ENCODE measurements around the gene FRMD6. TPM values are rescaled to one million over a fixed set of nuclear protein-coding genes. Genes with fewer than 3 reads are reported as not detected.

FRMD6 gene
- total and polyA plus RNA-seq, 4 donors = 3.2 to 27.2 (median 8.6) TPM

DNA sequence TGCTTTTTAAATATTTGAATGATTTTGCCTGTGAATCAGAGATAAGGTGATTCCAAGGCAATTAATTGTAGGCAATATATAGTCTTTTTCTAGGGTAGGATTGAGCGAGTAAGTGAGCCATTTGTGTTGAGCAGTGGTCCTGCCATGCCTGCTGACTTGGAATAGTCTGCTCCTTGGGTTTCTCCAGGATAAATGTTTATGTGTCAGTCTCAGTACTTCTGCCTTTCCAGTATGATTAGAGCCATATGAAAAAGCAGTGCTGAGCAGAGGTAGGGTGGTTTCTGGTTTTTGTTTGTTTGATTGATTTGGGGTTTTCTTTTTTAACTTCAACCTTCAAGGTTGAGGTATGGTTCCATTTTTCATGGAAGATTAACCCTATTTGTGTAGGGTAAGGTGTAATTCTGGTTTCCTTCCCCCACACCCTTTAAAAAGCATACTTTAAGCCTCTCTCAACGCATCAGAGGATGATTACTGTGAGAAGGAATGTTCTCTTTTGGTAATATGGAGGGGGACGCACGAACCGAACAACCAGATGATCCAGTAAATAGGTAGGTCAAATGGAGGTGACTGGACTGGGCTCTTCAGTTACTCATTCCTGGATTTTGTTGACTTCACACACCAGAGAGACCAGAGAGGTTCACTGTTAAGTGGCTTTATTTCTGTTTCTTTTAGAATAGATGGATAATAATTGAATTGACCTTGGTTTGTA, 22.7 kb downstream of the FRMD6 start:
- ATAC-seq (ENCODE audit: insufficient read depth, low FRiP score) (no peak), DNase-seq (no peak)
- Histone ChIP-seq H3K4me1 (ENCODE audit: control insufficient read depth in 5 of 5, insufficient read depth in 5 of 5, low read length in 5 of 5) (peaks cover 0 to 15% (median 7%) of the 10 kb centered on the region in 5 donors), H3K9me3 (ENCODE audit: control insufficient read depth in 4 of 4, insufficient read depth in 3 of 4, low read length in 3 of 4) (no peaks in the 10 kb centered on the region), H3K9ac (ENCODE audit: insufficient read depth in 1 of 2, low read length in 2 of 2) (no peak overlapping the region), H3K36me3 (ENCODE audit: control insufficient read depth in 4 of 4, insufficient read depth in 4 of 4, low read length in 4 of 4) (no peaks in the 10 kb centered on the region), H3K4me3 (no peak overlapping the region), H3K27ac (ENCODE audit: low read depth in 1 of 2, low read length in 1 of 2) (no peak overlapping the region), H3K27me3 (ENCODE audit: control insufficient read depth in 3 of 3, insufficient read depth in 3 of 3, low read length in 2 of 3) (no peaks in the 10 kb centered on the region)
- TF ChIP-seq, protein P1, sequence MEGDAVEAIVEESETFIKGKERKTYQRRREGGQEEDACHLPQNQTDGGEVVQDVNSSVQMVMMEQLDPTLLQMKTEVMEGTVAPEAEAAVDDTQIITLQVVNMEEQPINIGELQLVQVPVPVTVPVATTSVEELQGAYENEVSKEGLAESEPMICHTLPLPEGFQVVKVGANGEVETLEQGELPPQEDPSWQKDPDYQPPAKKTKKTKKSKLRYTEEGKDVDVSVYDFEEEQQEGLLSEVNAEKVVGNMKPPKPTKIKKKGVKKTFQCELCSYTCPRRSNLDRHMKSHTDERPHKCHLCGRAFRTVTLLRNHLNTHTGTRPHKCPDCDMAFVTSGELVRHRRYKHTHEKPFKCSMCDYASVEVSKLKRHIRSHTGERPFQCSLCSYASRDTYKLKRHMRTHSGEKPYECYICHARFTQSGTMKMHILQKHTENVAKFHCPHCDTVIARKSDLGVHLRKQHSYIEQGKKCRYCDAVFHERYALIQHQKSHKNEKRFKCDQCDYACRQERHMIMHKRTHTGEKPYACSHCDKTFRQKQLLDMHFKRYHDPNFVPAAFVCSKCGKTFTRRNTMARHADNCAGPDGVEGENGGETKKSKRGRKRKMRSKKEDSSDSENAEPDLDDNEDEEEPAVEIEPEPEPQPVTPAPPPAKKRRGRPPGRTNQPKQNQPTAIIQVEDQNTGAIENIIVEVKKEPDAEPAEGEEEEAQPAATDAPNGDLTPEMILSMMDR (IDR thresholded peaks at IDR 0.05; ENCODE audit: control extremely low read depth, extremely low read depth) = no peak
- WGBS, 2 donors = 96% methylated on average over 5 of the region's 5 CpGs

DNA sequence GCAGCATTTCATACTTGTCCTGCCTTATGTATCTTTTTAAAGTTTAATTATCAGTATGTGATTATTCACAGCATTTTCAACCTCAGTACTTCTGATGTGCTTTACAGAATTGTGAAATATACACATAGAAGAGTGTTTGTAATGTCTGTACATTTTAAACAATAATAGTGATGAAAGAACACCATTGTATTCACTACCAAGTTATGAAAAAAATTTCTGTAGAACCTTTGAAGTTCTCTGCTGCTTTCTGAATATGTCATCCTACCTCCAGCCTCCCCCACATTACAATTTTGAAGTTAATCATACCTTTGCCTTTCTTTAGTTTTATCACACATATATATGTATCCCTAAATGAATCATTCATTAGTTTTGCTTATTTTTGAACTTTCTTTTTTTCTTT, 24.8 kb downstream of the FRMD6 start:
- no peak for DNase-seq
- H3K9ac ChIP-seq (ENCODE audit: insufficient read depth in 1 of 2, low read length in 2 of 2) = no peak overlapping the region

DNA sequence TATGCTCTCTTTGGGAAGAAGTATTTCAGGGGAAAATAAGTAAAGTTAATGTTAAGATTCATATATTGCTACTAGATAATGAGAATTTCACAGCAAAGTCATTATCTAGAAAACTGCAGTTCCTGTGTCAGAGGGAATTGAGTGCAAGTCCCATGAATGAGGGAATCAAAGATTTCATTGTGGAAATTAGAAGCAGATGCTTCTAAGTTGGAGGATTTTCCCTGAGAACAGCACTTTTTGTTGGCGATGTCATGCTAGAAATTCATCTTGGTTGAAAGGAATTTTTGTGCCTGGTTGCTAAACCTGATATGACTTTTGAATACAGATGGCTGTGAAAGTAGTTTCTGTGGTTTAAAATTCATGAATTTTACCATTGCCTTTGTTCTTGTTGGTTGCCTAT, 25.6 kb downstream of the FRMD6 start:
- Histone ChIP-seq H3K9ac (ENCODE audit: insufficient read depth in 1 of 2, low read length in 2 of 2) (no peak overlapping the region), H3K4me1 (ENCODE audit: control insufficient read depth in 5 of 5, insufficient read depth in 5 of 5, low read length in 5 of 5) (peaks cover 0 to 15% (median 7%) of the 10 kb centered on the region in 5 donors), H3K4me3 (no peak overlapping the region), H3K36me3 (ENCODE audit: control insufficient read depth in 4 of 4, insufficient read depth in 4 of 4, low read length in 4 of 4) (no peaks in the 10 kb centered on the region), H3K27ac (ENCODE audit: low read depth in 1 of 2, low read length in 1 of 2) (peak overlapping the region in 1 of 2 donors; percentile 18), H3K9me3 (ENCODE audit: control insufficient read depth in 4 of 4, insufficient read depth in 3 of 4, low read length in 3 of 4) (no peaks in the 10 kb centered on the region), H3K27me3 (ENCODE audit: control insufficient read depth in 3 of 3, insufficient read depth in 3 of 3, low read length in 2 of 3) (no peaks in the 10 kb centered on the region)
- TF ChIP-seq, protein P1 (IDR thresholded peaks at IDR 0.05; ENCODE audit: control extremely low read depth, extremely low read depth) = no peak
- ATAC-seq (ENCODE audit: insufficient read depth, low FRiP score) = no peak
- WGBS, 2 donors = 75 to 91% methylated on average over 1 of the region's 1 CpG
- DNase-seq = peak in 2 of 3 donors; percentile 56 to 66

More for the DNA sequence above, 24.8 kb downstream of the FRMD6 start:
- Histone ChIP-seq H3K36me3 (ENCODE audit: control insufficient read depth in 4 of 4, insufficient read depth in 4 of 4, low read length in 4 of 4) (no peaks in the 10 kb centered on the region), H3K4me1 (ENCODE audit: control insufficient read depth in 5 of 5, insufficient read depth in 5 of 5, low read length in 5 of 5) (peaks cover 0 to 15% (median 7%) of the 10 kb centered on the region in 5 donors), H3K27me3 (ENCODE audit: control insufficient read depth in 3 of 3, insufficient read depth in 3 of 3, low read length in 2 of 3) (no peaks in the 10 kb centered on the region), H3K27ac (ENCODE audit: low read depth in 1 of 2, low read length in 1 of 2) (no peak overlapping the region), H3K9me3 (ENCODE audit: control insufficient read depth in 4 of 4, insufficient read depth in 3 of 4, low read length in 3 of 4) (no peaks in the 10 kb centered on the region), H3K4me3 (no peak overlapping the region)
- ATAC-seq (ENCODE audit: insufficient read depth, low FRiP score) = no peak
- TF ChIP-seq, protein P1 (IDR thresholded peaks at IDR 0.05; ENCODE audit: control extremely low read depth, extremely low read depth) = no peak
